NT2/D1 (cell line): ENCODE data around the gene MAP7.

ENCODE experiments used
- DNase-seq: peaks from one replicate; pipeline ENCODE4 v3.0.0-alpha.2; 2011; ENCODE audit warnings: low read depth, low spot score
- H3K27me3 ChIP-seq: 2 replicates; pipeline ENCODE4 v1.6.0; 2011; ENCODE audit warnings: mild to moderate bottlenecking; ENCODE audit not compliant: insufficient read length, insufficient read depth
- H3K36me3 ChIP-seq: 2 replicates; pipeline ENCODE4 v1.6.1; 2011; ENCODE audit warnings: mild to moderate bottlenecking, low read length, mixed read lengths; ENCODE audit not compliant: insufficient read depth, insufficient read length
- H3K4me1 ChIP-seq: 2 replicates; pipeline ENCODE4 v1.5.1; 2011; ENCODE audit not compliant: insufficient read depth, insufficient read length
- H3K4me3 ChIP-seq: 2 replicates; pipeline ENCODE4 v1.5.1; 2011; ENCODE audit warnings: low read depth; ENCODE audit not compliant: insufficient read length
- H3K9ac ChIP-seq: 2 replicates; pipeline ENCODE4 v1.6.0; 2011; ENCODE audit warnings: low read depth; ENCODE audit not compliant: insufficient read length
- H3K9me3 ChIP-seq: 2 replicates; pipeline ENCODE4 v1.5.1; 2011; ENCODE audit warnings: mild to moderate bottlenecking, low read length; ENCODE audit not compliant: insufficient read depth
- SUZ12 ChIP-seq: IDR thresholded peaks from 2 replicates; pipeline ENCODE4 v1.6.1; 2011; ENCODE audit not compliant: insufficient read length, insufficient read depth; ENCODE audit errors: extremely low read depth
- YY1 ChIP-seq: IDR thresholded peaks from 2 replicates; pipeline ENCODE4 v1.6.1; 2011; ENCODE audit not compliant: insufficient read length, insufficient read depth
- ZNF274 ChIP-seq: IDR thresholded peaks from 2 replicates; pipeline ENCODE4 v1.6.1; 2011; ENCODE audit warnings: mild to moderate bottlenecking, low read depth, low read length

The MAP7 gene

GRCh38 chr6:136429264-136430065 lies 120.8 kb downstream of the MAP7 start:
- no peak for DNase-seq
- Histone ChIP-seq H3K9me3 (no peaks in the 10 kb centered on the region), H3K4me1 (peaks cover 2% of the 10 kb centered on the region), H3K9ac (no peak overlapping the region), H3K4me3 (no peak overlapping the region), H3K36me3 (no peaks in the 10 kb centered on the region), H3K27me3 (no peaks in the 10 kb centered on the region)
- TF ChIP-seq ZNF274 (no peak), YY1 (no peak), SUZ12 (no peak)

GRCh38 chr6:136427378-136427717 lies 122.9 kb downstream of the MAP7 start:
- TF ChIP-seq YY1 = no peak

GRCh38 chr6:136426627-136427377 lies 123.4 kb downstream of the MAP7 start:
- no peak for TF ChIP-seq ZNF274
- no peak for TF ChIP-seq SUZ12
- no peak for TF ChIP-seq YY1

More at GRCh38 chr6:136427378-136427717, 122.9 kb downstream of the MAP7 start:
- no peak overlapping the region for H3K9ac ChIP-seq
- H3K4me3 ChIP-seq = no peak overlapping the region
- H3K36me3 ChIP-seq = no peaks in the 10 kb centered on the region
- peaks cover 2% of the 10 kb centered on the region for H3K4me1 ChIP-seq
- no peaks in the 10 kb centered on the region for H3K9me3 ChIP-seq
- no peak for DNase-seq
- no peaks in the 10 kb centered on the region for H3K27me3 ChIP-seq

GRCh38 chr6:136425793-136426192 lies 124.4 kb downstream of the MAP7 start:
- H3K9me3 ChIP-seq = no peaks in the 10 kb centered on the region
- no peaks in the 10 kb centered on the region for H3K36me3 ChIP-seq
- no peak overlapping the region for H3K9ac ChIP-seq
- DNase-seq = no peak
- no peaks in the 10 kb centered on the region for H3K27me3 ChIP-seq
- peaks cover 2% of the 10 kb centered on the region for H3K4me1 ChIP-seq
- no peak overlapping the region for H3K4me3 ChIP-seq
- TF ChIP-seq YY1 (no peak), ZNF274 (no peak), SUZ12 (no peak)

More at GRCh38 chr6:136426627-136427377, 123.4 kb downstream of the MAP7 start:
- H3K36me3 ChIP-seq = no peaks in the 10 kb centered on the region
- H3K4me1 ChIP-seq = peaks cover 2% of the 10 kb centered on the region
- DNase-seq = no peak
- H3K27me3 ChIP-seq = no peaks in the 10 kb centered on the region
- H3K9me3 ChIP-seq = no peaks in the 10 kb centered on the region
- H3K4me3 ChIP-seq = no peak overlapping the region
- H3K9ac ChIP-seq = no peak overlapping the region

GRCh38 chr6:136424901-136425300 lies 125.3 kb downstream of the MAP7 start:
- TF ChIP-seq ZNF274 = no peak
- TF ChIP-seq YY1 = no peak
- TF ChIP-seq SUZ12 = no peak
- Histone ChIP-seq H3K27me3 (no peaks in the 10 kb centered on the region), H3K4me1 (peaks cover 2% of the 10 kb centered on the region), H3K9ac (no peak overlapping the region), H3K4me3 (no peak overlapping the region), H3K36me3 (no peaks in the 10 kb centered on the region), H3K9me3 (no peaks in the 10 kb centered on the region)
- no peak for DNase-seq

- TF ChIP-seq ZNF274 (no peak), SUZ12 (no peak), YY1 (no peak)
- no peak overlapping the region for H3K9ac ChIP-seq
- H3K27me3 ChIP-seq = no peaks in the 10 kb centered on the region
- H3K4me1 ChIP-seq = peaks cover 2% of the 10 kb centered on the region
- H3K4me3 ChIP-seq = no peak overlapping the region
- H3K9me3 ChIP-seq = no peaks in the 10 kb centered on the region
- no peak for DNase-seq
- no peaks in the 10 kb centered on the region for H3K36me3 ChIP-seq
These were observed 125.8 kb downstream of the MAP7 start for GRCh38 chr6:136424450-136424849.

GRCh38 chr6:136421537-136422158 lies 128.6 kb downstream of the MAP7 start:
- no peak for TF ChIP-seq ZNF274
- no peak for TF ChIP-seq YY1
- no peak for TF ChIP-seq SUZ12
- Histone ChIP-seq H3K4me1 (no peaks in the 10 kb centered on the region), H3K36me3 (no peaks in the 10 kb centered on the region), H3K9me3 (no peaks in the 10 kb centered on the region), H3K9ac (no peak overlapping the region), H3K4me3 (no peak overlapping the region), H3K27me3 (no peaks in the 10 kb centered on the region)
- no peak for DNase-seq
